Left ventricle myocardium inferior (tissue), 1 donor: ENCODE results near the gene EVL. TPM values are rescaled to one million over a fixed set of nuclear protein-coding genes. Genes with fewer than 3 reads are reported as not detected.

ENCODE experiments used
- DNase-seq: peaks from one replicate; pipeline ENCODE4 v3.0.0-alpha.2; 2020
- H3K27ac ChIP-seq: fragments of 200-600 bp; replicated peaks from 2 replicates; pipeline ENCODE4 v1.8.0; 2021
- H3K27me3 ChIP-seq: fragments of 200-600 bp; 2 replicates; pipeline ENCODE4 v1.8.0; 2021; ENCODE audit warnings: low read depth
- H3K36me3 ChIP-seq: fragments of 200-600 bp; 2 replicates; pipeline ENCODE4 v1.8.0; 2021
- H3K4me1 ChIP-seq: fragments of 200-600 bp; 2 replicates; pipeline ENCODE4 v1.8.0; 2021
- H3K4me3 ChIP-seq: fragments of 200-600 bp; 2 replicates; pipeline ENCODE4 v1.8.0; 2021; ENCODE audit warnings: mild to moderate bottlenecking, moderate library complexity
- H3K9me3 ChIP-seq: fragments of 200-600 bp; replicated peaks from 2 replicates; pipeline ENCODE4 v1.8.0; 2021
- intact Hi-C: fragments of 100-400 bp; cut with micrococcal nuclease; formaldehyde crosslinking; loops from one replicate; pipeline ENCODE4 v1.11.0; 2022
- total RNA-seq: library from RNA; stranded (reverse); fragmentation: NEBNext Ultra II Directional; extraction: Animal tissue kit (Norgen Biotek cat#: 25700); gene quantifications from one replicate; pipeline ENCODE4 v1.2.1, GENCODE V29; 2021
- TF ChIP-seq, protein P1 (sequence below): fragments of 200-600 bp; IDR thresholded peaks from 2 replicates; pipeline ENCODE4 v1.8.0; 2021; ENCODE audit warnings: antibody characterized with exemption, mild to moderate bottlenecking, borderline replicate concordance
- donor health status: DM: no; HTN: yes; CAD: no; lungs with severe emphysema.

Gene EVL
- total RNA-seq, 1 donor from 2014 or later = 39.7 TPM

DNA sequence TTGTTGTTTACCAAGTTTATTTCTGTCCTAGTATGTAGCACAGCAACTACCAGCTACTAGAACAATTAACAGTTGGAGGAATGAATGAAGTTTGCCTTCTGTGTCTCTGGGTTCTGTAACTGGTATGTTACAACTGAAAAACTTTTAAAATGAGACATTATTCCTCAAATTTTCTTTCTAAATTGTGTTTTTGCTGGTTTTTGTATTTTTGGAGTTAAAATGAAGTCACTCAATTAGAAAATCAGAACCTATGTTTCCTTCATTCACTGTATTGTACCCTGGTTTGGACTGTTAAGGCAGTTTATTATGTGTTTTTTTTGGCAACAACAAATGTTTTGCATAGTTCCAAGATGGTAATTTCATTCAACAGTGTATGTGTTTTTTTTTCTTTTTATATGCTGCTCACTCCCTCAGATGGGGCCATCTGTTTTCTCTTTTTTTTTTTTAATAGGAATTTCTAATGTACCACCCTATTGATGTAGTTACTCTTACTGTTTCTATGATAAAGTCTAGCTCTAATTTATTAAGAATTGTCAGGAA is 30.2 kb upstream of the EVL start:
- Histone ChIP-seq H3K4me1 (peaks cover 33% of the 10 kb centered on the region), H3K9me3 (no peaks in the 10 kb centered on the region), H3K27me3 (no peaks in the 10 kb centered on the region), H3K4me3 (no peak overlapping the region), H3K36me3 (no peaks in the 10 kb centered on the region), H3K27ac (no peak overlapping the region)
- intact Hi-C loops = no loop called here
- DNase-seq = no peak
- TF ChIP-seq, protein P1, sequence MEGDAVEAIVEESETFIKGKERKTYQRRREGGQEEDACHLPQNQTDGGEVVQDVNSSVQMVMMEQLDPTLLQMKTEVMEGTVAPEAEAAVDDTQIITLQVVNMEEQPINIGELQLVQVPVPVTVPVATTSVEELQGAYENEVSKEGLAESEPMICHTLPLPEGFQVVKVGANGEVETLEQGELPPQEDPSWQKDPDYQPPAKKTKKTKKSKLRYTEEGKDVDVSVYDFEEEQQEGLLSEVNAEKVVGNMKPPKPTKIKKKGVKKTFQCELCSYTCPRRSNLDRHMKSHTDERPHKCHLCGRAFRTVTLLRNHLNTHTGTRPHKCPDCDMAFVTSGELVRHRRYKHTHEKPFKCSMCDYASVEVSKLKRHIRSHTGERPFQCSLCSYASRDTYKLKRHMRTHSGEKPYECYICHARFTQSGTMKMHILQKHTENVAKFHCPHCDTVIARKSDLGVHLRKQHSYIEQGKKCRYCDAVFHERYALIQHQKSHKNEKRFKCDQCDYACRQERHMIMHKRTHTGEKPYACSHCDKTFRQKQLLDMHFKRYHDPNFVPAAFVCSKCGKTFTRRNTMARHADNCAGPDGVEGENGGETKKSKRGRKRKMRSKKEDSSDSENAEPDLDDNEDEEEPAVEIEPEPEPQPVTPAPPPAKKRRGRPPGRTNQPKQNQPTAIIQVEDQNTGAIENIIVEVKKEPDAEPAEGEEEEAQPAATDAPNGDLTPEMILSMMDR = no peak

DNA sequence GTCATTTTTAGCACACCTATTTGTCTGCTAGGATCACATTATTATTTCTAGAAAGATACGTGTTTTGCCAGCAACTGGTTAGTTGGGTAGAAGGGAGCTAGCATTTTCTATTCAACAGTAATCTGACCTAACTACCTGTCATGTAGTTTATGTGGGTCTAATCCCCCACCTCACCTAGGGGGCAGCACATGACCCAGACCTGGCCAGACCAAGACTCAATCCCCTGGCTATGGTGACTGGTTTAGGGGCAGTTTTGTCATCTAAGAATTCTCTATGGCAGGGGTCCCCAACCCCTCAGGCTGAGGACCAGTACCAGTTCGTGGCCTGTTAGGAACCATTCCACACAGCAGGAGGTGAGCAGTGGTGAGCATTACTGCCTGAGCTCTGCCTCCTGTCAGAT is 29.5 kb upstream of the EVL start:
- no peak for DNase-seq
- H3K4me1 ChIP-seq = peaks cover 27% of the 10 kb centered on the region
- H3K27ac ChIP-seq = no peak overlapping the region
- no peaks in the 10 kb centered on the region for H3K27me3 ChIP-seq
- TF ChIP-seq, protein P1 = no peak
- no peaks in the 10 kb centered on the region for H3K9me3 ChIP-seq
- H3K36me3 ChIP-seq = no peaks in the 10 kb centered on the region
- H3K4me3 ChIP-seq = no peak overlapping the region
- intact Hi-C loops = no loop called here

DNA sequence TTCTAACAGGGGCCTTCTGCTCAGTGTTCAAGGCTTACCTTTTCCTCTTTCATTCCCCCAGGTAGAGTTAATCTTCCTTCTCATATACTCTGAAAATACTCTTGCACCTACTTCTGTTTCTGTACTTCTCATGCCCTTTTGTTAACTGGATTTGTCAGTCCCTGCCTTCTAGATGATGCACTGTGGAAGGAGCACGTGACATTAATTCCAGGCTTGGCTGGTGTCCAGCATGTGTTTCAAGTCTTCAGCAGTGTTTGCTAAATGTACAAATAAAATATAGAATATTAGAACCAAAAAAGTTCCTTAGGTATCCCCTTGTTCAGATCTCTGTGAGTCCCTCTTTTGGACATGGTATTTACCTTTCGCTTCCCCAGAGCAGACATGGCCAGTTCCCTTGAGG is 27.9 kb upstream of the EVL start:
- intact Hi-C loops = no loop called here
- H3K36me3 ChIP-seq = no peaks in the 10 kb centered on the region
- DNase-seq = no peak
- peaks cover 10% of the 10 kb centered on the region for H3K4me1 ChIP-seq
- H3K27me3 ChIP-seq = no peaks in the 10 kb centered on the region
- TF ChIP-seq, protein P1 = no peak
- H3K9me3 ChIP-seq = no peaks in the 10 kb centered on the region
- H3K27ac ChIP-seq = no peak overlapping the region
- no peak overlapping the region for H3K4me3 ChIP-seq

DNA sequence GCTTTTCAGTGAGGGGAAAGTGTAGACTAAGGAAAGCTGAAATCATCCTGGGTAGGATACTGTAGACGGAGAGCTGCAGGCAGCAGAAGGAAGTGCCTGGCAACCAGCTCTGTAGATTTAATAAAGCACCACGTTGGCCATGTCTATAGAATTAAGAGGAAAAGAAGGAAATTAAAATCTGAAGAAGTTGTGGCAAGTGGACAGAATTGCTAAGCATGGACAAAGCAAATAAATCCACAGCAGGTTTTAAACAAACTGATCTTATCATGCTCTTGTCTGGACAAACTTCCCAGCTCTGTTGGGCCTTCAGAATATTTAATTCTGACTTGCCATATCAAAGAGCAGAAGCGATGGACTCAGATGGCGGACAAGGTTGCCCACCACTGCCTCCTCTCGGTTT is 27.2 kb upstream of the EVL start:
- no peak for DNase-seq
- Histone ChIP-seq H3K36me3 (no peaks in the 10 kb centered on the region), H3K4me1 (peaks cover 9% of the 10 kb centered on the region), H3K27ac (no peak overlapping the region), H3K4me3 (no peak overlapping the region), H3K9me3 (no peaks in the 10 kb centered on the region), H3K27me3 (no peaks in the 10 kb centered on the region)
- TF ChIP-seq, protein P1 = no peak
- intact Hi-C loops = no loop called here

DNA sequence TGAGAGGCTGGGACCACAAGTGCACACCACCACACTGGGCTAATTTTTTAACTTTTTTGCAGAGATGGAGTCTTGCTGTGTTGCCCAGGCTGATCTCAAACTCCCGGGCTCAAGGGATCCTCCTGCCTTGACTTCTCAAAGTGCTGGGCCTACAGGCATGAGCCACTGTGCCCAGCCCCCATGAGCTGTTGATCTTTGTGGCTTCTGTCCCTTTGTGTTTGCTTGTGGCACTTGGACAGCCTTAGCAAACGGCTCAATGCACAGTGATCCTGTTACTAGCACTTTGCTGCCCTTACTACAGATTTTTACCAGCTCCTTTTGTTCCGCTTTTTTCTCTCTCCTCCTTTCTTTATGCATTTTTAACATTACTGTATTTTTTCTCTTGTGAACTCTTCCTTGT is 25.3 kb upstream of the EVL start:
- H3K4me3 ChIP-seq = no peak overlapping the region
- no peak overlapping the region for H3K27ac ChIP-seq
- H3K4me1 ChIP-seq = peaks cover 9% of the 10 kb centered on the region
- TF ChIP-seq, protein P1 = no peak
- H3K27me3 ChIP-seq = no peaks in the 10 kb centered on the region
- DNase-seq = no peak
- no peaks in the 10 kb centered on the region for H3K9me3 ChIP-seq
- intact Hi-C loops = no loop called here
- no peaks in the 10 kb centered on the region for H3K36me3 ChIP-seq
